HG03103 (cell line): Measurements from ENCODE around the gene LRP6.

Experiments used
- ATAC-seq: cut with Tn5 transposase; IDR thresholded peaks from one replicate; pipeline ENCODE4 v1.9.1; 2021; ENCODE audit warnings: low read depth; ENCODE audit not compliant: unreplicated experiment

Gene LRP6

GRCh38 chr12:12086362-12086761, 180.5 kb downstream of the LRP6 start:
- no peak for ATAC-seq

DNA sequence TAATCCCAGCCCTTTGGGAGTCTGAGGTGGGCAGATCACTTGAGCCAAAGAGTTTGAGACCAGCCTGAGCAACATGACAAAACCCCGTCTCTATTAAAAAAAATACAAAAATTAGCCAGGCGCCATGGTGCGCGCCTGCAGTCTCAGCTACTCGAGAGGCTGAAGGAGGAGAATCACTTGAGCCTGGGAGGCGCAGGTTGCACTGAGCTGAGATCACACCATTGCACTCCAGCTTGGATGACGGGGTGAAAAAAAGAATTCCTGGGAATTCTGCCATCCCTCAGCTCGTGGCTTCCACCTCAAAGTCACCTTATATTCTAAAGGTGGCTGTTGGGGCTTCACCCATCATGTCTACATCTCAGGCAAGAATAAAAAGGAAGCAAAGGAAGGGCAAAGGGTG, 183.2 kb downstream of the LRP6 start:
- ATAC-seq: no peak

GRCh38 chr12:12081836-12082497, 184.9 kb downstream of the LRP6 start:
- ATAC-seq: peak; percentile 51

GRCh38 chr12:12079291-12079690, 187.6 kb downstream of the LRP6 start:
- ATAC-seq: no peak

DNA sequence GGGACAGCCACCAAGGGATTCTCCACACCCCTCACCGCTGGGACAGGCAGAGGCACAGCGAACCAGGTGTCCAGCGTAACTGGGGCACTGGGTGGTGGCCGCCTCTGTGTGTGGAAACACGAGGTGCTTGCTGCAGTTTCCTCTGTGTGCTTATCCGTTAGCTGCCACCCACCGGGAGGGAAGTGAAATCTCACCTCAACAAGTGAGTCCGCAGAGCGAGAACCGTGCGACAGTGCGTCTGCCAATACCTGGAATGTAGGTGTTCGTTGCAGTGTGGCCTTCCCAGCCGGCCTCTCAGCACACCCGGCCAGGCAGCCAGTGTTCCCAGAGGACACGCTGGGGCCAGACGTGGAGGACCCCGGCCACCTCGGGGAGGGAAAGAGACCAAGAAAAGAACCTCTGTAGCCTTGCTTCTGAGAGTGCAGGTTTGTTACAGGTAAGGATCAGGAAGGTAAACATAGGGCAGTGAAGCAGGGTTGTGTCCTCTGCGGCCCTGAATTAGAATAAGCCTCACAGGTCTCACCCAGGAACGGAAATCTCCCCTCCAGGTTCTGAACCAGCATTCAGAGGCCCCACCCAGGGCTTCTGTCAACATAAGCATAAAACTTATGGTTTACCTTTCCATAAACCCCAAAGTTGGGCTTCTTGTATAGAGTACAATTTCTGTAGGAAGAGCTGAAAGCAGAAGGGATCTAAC, 194.6 kb downstream of the LRP6 start:
- no peak for ATAC-seq

DNA sequence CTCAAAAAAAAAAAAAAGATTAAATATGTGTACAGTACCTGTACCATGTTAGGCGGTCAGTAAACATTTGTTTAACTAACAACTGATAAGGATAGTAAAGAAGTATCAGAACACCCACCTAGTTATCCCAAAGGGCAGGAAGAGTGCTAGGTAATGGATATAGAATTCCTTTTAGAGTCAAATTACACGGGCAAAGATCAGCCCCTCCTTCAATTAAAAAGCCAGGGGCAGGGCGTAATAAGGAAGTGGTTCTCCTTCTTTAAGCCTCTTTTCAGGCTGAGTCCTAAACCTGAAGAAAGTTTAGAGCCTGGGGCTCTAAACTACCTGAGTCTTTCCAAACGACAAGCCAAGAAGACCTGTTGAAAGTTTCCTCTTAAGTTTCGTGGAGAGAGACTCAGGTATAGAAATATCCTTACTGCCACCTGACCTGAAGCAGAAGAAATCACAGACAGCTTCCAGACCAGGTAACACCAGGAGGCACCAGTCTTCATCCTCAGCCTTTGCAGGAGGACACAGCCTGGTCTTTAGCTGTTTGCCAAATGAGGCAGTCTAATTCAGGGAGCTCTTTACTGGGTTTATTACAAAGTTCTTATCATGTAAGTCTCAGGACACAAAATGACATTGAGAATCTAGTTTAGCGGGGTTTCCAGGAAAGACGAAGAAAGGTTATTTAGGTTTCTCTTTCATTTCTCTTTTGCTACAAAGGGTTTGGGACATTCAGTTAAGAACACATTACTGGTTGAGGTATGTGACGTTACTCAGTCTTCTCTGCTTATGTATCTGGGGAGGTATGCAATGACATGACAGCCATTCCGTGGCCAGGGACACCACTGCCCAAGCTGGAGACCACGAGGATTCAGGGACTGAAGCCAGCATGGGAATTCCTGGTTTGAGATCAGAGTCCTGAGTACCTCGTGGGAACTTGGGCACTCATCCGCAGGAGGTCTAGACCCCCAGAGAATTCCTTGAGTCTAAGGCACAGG, 195.9 kb downstream of the LRP6 start, which contains the start of gene BCL2L14:
Gene BCL2L14, plus strand, starts transcription at position 266 of the 983 bp plus-strand sequence. CDS start 8,367 bp downstream, outside the sequence.
- ATAC-seq: no peak

DNA sequence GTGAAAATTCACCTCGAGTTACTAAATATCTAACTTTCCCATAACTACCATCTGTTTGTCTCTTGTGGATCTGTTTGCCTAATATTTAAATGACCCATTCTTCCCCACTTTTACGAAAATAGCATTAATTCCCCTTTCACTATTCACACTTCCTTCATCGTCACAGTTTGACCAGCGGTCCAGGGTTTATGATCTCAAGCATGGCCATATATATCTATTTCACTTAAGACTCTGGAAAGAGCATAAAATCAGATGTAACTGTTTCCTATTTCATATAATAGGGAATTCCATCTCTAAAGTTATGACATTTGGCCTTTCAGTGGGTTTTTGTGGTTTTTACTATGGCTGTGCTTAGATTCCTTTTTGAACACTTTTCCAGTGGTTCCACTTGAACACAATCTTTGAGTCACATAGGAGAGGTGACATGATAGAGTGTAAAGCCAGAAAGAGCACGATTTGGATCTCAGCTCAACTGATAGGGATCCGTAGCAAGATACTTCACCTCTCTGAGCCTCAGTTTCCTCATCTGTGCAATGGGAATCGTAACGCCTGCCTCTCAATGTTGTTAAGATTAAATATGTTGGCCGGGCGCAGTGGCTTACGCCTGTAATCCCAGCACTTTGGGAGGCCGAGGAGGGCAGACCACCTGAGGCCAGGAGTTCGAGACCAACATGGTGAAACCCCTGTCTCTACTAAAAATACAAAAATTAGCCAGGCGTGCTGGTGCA, 196.9 kb downstream of the LRP6 start:
- ATAC-seq: no peak

GRCh38 chr12:12068751-12069150, 198.1 kb downstream of the LRP6 start:
- no peak for ATAC-seq
